Measurements from ENCODE around the gene NRXN3. TPM values are rescaled to one million over a fixed set of nuclear protein-coding genes. Genes with fewer than 3 reads are reported as not detected.

NRXN3 gene
- total RNA-seq (ENCODE audit: insufficient read depth, low replicate concordance): 8.7 TPM

- DNase-seq (ENCODE audit: low spot score): no peak
Measured at GRCh38 chr14:78170203-78170602, at the start of gene NRXN3. TSS of gene NRXN3 (plus strand) at chr14:78170373. CDS start at chr14:78243094, 72,721 bp downstream.

GRCh38 chr14:78122436-78122835 lies 47.7 kb upstream of the NRXN3 start:
- no peak for DNase-seq (ENCODE audit: low spot score)

DNA sequence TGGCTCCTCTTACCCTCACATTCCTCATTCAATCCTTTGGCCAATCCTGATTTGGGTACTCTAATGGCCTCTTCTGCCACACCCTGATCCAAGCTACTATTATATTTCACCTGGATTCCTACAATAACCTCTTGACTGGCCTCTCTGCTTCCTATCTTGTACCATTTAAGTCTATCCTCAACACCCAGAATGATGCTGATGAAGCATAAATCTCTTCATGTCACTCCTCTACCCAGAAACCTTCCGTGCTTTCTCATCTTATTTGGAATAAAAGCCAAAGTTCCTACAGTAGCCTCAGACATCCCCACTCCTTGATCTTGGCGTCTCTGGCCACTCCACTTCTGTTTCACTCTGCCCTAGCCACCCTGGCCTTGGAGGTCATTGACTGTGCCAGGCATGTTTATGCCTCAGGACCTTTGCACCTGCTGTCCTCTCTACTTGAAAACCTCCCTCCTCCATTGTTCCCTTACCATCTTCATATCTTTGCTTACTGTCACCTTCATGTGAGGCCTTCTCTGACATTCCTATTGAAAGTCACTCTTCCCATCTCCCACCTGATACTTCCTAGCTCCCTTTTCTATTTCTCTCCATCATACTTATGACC lies 46.4 kb upstream of the NRXN3 start:
- no peak for DNase-seq (ENCODE audit: low spot score)

DNA sequence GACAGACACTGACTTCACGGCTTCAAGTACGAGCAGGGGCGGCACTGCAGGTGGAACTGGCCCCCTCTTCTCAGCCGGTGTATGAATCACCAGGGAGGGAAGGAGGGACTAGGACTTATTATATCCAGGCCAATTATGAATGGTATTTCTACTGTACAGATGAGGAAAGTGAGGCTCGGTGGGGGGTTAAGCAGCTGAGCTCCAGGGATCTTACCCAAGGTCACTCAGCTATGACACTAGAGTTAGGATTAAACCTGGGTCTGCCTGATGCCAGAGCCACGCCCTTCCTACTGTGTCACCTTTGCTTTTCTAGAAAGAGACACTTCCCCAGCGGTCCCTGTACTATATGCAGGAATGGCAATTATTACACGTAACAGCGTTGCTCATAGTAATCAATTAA lies 42.2 kb upstream of the NRXN3 start:
- DNase-seq (ENCODE audit: low spot score): no peak

GRCh38 chr14:78129375-78129774 lies 40.8 kb upstream of the NRXN3 start:
- no peak for DNase-seq (ENCODE audit: low spot score)

- no peak for DNase-seq (ENCODE audit: low spot score)
Measured at GRCh38 chr14:78130356-78130755, 39.8 kb upstream of the NRXN3 start.

DNA sequence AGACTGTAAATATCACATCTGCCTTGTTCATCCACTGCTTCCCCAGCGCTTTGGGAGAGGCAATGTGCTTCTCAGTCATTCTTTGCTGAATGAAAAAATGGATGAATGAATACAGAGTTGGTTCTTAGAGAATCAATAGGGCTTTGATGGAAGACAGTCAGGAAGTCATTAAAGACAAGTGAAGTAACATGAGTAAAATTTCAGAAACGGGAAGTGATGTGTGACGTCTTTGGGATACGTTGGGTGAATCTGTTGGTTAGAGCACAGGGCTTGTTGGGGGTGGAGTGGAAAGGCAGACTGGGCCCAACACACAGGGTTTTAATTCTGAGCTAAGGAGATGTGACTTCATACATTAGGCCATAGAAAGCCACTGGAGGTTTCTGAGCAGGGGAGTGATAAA lies 39.0 kb upstream of the NRXN3 start:
- DNase-seq (ENCODE audit: low spot score): no peak

DNA sequence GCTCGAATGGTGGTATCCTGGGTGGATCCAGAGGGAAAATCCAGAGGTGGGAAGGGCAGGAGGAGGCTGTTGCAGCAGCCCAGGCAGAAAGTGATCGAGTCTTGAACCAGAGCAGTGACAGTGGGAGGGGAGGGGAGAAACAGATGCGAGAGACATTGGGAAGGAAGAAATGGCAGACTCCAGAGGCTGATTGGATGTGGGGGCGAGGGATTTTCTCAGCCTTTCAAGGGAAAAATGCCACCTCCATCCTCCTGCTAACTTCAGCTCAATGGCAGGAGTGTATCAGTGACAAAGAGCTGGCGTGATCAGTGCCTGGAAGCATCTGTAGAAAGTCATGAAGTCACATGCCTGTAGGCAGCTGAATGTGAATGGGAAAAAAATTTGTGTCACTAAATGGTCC lies 38.6 kb upstream of the NRXN3 start:
- no peak for DNase-seq (ENCODE audit: low spot score)

- DNase-seq (ENCODE audit: low spot score): no peak
Measured at GRCh38 chr14:78135450-78135891, 34.7 kb upstream of the NRXN3 start.

GRCh38 chr14:78136695-78137094 lies 33.5 kb upstream of the NRXN3 start:
- no peak for DNase-seq (ENCODE audit: low spot score)

DNA sequence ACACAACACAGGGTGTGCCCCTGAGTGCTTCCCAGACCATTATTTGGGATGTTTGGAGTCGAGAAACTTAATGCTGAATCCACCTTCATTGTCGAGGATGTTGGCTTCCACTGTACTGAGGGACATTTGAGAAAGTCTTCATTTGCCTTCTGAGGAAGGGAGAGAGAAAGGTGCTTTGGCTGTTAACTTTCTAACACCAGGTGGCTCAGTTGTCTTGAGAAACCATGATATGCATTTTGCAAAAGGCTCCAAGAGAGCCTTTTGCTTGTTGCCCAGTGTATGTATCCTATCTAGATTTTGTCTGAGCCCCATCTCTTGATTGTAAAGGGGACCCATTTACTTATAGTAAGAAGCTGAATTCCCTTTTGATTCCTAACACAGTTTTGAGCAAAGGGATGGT lies 28.6 kb upstream of the NRXN3 start:
- DNase-seq (ENCODE audit: low spot score): no peak

- no peak for DNase-seq (ENCODE audit: low spot score)
Measured at GRCh38 chr14:78142998-78143397, 27.2 kb upstream of the NRXN3 start.

DNA sequence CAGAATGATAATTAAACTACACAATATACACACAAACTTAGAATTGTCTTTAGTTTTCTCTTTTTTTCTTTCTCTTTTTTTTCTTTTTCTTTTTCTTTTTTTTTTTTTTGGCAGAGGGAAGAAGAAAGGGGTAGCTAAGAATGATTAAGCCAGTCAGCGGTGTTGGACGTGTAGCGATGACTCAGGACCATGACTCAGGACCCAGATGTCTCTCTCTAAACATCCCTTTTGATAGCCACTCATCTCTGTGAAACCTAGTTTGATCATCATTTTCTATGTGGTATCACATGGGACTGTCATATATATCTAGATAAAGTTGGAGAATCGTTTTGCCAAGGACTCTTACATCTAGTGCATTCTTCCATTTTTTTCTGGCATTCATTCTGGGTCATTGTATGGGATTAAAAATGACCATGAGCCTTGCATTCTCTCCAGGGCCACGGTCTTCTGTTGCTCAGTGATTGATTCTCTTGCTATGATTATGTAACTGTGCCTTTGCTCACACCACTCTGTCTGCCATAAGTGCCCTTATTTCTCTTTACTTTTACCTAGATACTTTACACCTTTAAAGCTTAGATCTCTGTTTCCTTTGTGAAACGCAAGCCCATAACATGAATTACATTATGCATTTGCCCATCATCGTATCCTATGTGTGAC lies 26.6 kb upstream of the NRXN3 start:
- DNase-seq (ENCODE audit: low spot score): no peak

- no peak for DNase-seq (ENCODE audit: low spot score)
Measured at GRCh38 chr14:78152201-78153063, 17.7 kb upstream of the NRXN3 start.

DNA sequence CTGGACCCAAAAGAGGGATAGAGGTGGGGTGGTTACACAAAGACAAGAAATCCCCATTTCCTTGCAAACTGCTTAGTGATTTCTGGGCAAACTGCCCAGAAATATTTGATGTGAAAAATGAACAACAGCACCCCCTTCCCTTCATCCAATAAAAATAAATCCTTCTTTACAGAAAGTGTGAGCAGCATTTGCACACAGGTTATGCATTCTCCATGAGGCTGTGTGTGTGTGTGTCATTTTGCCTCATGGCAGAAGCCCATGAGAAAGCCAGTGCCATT lies 17.2 kb upstream of the NRXN3 start:
- peak; percentile 1 for DNase-seq (ENCODE audit: low spot score)

GRCh38 chr14:78154827-78155226 lies 15.3 kb upstream of the NRXN3 start:
- DNase-seq (ENCODE audit: low spot score): no peak

DNA sequence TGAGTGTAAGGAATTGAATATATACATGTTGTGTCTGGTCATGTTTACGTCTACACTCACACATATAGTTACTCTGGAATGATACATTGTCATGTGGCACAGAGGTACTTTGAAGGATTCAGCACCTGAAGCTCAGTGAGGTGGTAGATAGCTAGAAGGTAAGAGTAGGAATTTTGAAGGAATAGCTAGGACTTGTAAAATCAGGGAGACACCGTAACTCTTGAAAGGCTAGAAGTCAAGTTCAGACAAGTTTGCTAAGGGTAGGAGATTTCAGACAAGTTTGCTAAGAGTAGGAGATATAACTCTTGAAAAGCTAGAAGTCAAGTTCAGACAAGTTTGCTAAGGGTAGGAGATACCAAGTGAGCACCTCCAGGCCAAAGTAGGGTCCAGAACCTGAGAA lies 14.0 kb upstream of the NRXN3 start:
- DNase-seq (ENCODE audit: low spot score): no peak

GRCh38 chr14:78157494-78158437 lies 12.4 kb upstream of the NRXN3 start:
- peak; percentile 14 for DNase-seq (ENCODE audit: low spot score)

DNA sequence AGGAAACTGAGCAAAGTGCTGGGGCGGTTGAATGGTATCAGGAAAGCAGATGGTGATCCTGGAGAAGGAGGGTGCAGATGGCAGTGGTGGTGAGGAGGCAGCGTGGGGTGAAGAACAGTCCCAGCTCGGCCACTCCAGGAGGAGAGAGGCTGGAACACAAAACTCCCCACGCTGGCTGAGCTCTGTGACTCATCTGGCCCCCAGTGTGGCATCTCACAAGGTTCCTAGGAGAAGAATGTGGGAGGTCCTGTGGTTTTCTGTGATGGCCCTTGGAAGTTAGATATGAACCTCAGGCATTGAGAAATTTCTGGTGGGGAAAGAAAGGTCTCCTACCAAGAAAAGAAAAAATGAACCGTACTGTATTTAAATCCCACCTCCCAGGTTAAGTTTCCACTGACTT lies 8.0 kb upstream of the NRXN3 start:
- DNase-seq (ENCODE audit: low spot score): no peak

DNA sequence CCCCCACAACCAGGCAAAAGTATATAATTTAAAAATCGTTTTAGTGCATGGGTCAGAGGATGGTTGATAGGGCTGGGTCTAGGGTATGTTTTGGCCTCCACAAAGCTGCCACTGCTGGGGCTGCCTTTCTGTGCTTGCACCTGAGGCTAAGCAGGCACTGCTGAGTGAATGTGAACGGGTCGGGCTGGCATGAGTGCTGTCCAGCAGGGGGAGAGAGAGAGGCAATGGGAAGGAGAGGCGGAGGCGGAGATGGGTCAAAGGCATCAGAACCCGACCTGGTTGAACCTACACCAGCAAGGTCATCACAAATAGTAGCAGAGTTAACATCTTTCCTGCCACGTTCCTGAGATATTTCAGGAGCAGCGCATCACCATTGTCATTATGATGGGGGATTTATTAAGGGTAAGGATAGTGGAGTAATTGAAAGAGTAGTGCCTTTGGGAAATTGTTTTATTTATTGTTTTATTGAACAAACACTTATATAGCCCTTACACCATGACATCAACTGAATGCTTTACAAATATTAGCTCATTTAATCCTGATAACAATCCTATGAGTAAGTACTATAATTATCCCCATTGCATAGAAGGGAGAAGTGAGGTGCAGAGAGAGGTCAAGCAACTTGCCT lies 5.8 kb upstream of the NRXN3 start:
- DNase-seq (ENCODE audit: low spot score): no peak

- no peak for DNase-seq (ENCODE audit: low spot score)
Measured at GRCh38 chr14:78172428-78172827, 2.3 kb downstream of the NRXN3 start.
